HG02981 (cell line): ENCODE results near the gene ATG101.
"Not testable (repeated sequence)": the region's sequence is repeated elsewhere in the genome, so short reads cannot be mapped to it uniquely, and the experiment has no call there.

Source experiments
- ATAC-seq: cut with Tn5 transposase; IDR thresholded peaks from one replicate; pipeline ENCODE4 v1.9.1; 2021; ENCODE audit warnings: mild to moderate bottlenecking, moderate library complexity; ENCODE audit not compliant: unreplicated experiment

Gene ATG101

GRCh38 chr12:52096332-52097044 is 26.7 kb downstream of the ATG101 start:
- no peak for ATAC-seq

- no peak for ATAC-seq
Observed at GRCh38 chr12:52097045-52097666, 27.4 kb downstream of the ATG101 start.

- not testable (repeated sequence) for ATAC-seq
Observed at GRCh38 chr12:52104431-52105089, 34.8 kb downstream of the ATG101 start.

- ATAC-seq, result not testable (repeated sequence)
Observed at GRCh38 chr12:52116222-52117125, 46.7 kb downstream of the ATG101 start.

- ATAC-seq, result peak; percentile 28
Observed at GRCh38 chr12:52117806-52118475, 48.2 kb downstream of the ATG101 start.

GRCh38 chr12:52119398-52120254 is 49.8 kb downstream of the ATG101 start:
- ATAC-seq, result no peak

- no peak for ATAC-seq
Observed at GRCh38 chr12:52120951-52121823, 51.4 kb downstream of the ATG101 start.

- no peak for ATAC-seq
Observed at GRCh38 chr12:52121824-52122539, 52.2 kb downstream of the ATG101 start.

GRCh38 chr12:52122540-52122871 is 52.7 kb downstream of the ATG101 start:
- no peak for ATAC-seq

GRCh38 chr12:52122904-52123303 is 53.1 kb downstream of the ATG101 start:
- ATAC-seq, result no peak

- no peak for ATAC-seq
Observed at GRCh38 chr12:52123487-52124186, 53.9 kb downstream of the ATG101 start.

GRCh38 chr12:52125476-52125900 is 55.7 kb downstream of the ATG101 start:
- no peak for ATAC-seq

- no peak for ATAC-seq
Observed at GRCh38 chr12:52126050-52126604, 56.3 kb downstream of the ATG101 start.
